Measurements from ENCODE around the gene BRD3.

The BRD3 gene

GRCh38 chr9:133987946-133988665, 79.7 kb downstream of the BRD3 start:
- Histone ChIP-seq H3K9me2 (replicated peaks; ENCODE audit: low read depth, low read length) (no peaks in the 10 kb centered on the region), H3F3A (ENCODE audit: low read depth) (no peaks in the 10 kb centered on the region), H3K9me3 (ENCODE audit: insufficient read depth, low read depth, low read length) (no peaks in the 10 kb centered on the region), H3K4me1 (ENCODE audit: insufficient read depth, low read length, poor library complexity, severe bottlenecking) (peaks cover 28% of the 10 kb centered on the region), H3K9ac (ENCODE audit: low read depth, low read length, poor library complexity, severe bottlenecking) (no peak overlapping the region), H3K36me3 (ENCODE audit: insufficient read depth, low read length) (no peaks in the 10 kb centered on the region), H3K4me3 (ENCODE audit: low read length, poor library complexity, severe bottlenecking) (peak overlapping the region; percentile 12), H3K27me3 (ENCODE audit: insufficient read depth, low read length, poor library complexity, severe bottlenecking) (no peaks in the 10 kb centered on the region), H3K79me2 (ENCODE audit: insufficient read depth, low read length) (peaks cover 65% of the 10 kb centered on the region), H4K20me1 (ENCODE audit: insufficient read depth, low read length, poor library complexity, severe bottlenecking) (peaks cover 7% of the 10 kb centered on the region), H2AFZ (ENCODE audit: low read length) (no peak overlapping the region), H3K4me2 (ENCODE audit: low read depth, low read length, poor library complexity, severe bottlenecking) (peak overlapping the region; percentile 42)
- TF ChIP-seq CTCF (conservative IDR thresholded peaks at IDR 0.05; ENCODE audit: low read length) (no peak), EZH2phosphoT487 (IDR thresholded peaks at IDR 0.05; ENCODE audit: borderline replicate concordance) (no peak)

GRCh38 chr9:133987446-133987788, 80.4 kb downstream of the BRD3 start:
- H3K4me1 ChIP-seq (ENCODE audit: insufficient read depth, low read length, poor library complexity, severe bottlenecking) = peaks cover 24% of the 10 kb centered on the region
- no peaks in the 10 kb centered on the region for H3F3A ChIP-seq (ENCODE audit: low read depth)
- H3K4me2 ChIP-seq (ENCODE audit: low read depth, low read length, poor library complexity, severe bottlenecking) = peak overlapping the region; percentile 42
- H3K27me3 ChIP-seq (ENCODE audit: insufficient read depth, low read length, poor library complexity, severe bottlenecking) = no peaks in the 10 kb centered on the region
- TF ChIP-seq CTCF (conservative IDR thresholded peaks at IDR 0.05; ENCODE audit: low read length) = no peak
- no peak for TF ChIP-seq EZH2phosphoT487 (IDR thresholded peaks at IDR 0.05; ENCODE audit: borderline replicate concordance)
- H2AFZ ChIP-seq (ENCODE audit: low read length) = no peak overlapping the region
- no peak overlapping the region for H3K4me3 ChIP-seq (ENCODE audit: low read length, poor library complexity, severe bottlenecking)
- no peaks in the 10 kb centered on the region for H3K9me2 ChIP-seq (replicated peaks; ENCODE audit: low read depth, low read length)
- peaks cover 7% of the 10 kb centered on the region for H4K20me1 ChIP-seq (ENCODE audit: insufficient read depth, low read length, poor library complexity, severe bottlenecking)
- no peaks in the 10 kb centered on the region for H3K36me3 ChIP-seq (ENCODE audit: insufficient read depth, low read length)
- H3K9me3 ChIP-seq (ENCODE audit: insufficient read depth, low read depth, low read length) = no peaks in the 10 kb centered on the region
- peaks cover 72% of the 10 kb centered on the region for H3K79me2 ChIP-seq (ENCODE audit: insufficient read depth, low read length)
- no peak overlapping the region for H3K9ac ChIP-seq (ENCODE audit: low read depth, low read length, poor library complexity, severe bottlenecking)

GRCh38 chr9:133986774-133987445, 80.9 kb downstream of the BRD3 start:
- Histone ChIP-seq H3K4me1 (ENCODE audit: insufficient read depth, low read length, poor library complexity, severe bottlenecking) (peaks cover 24% of the 10 kb centered on the region), H3K4me3 (ENCODE audit: low read length, poor library complexity, severe bottlenecking) (no peak overlapping the region), H3K36me3 (ENCODE audit: insufficient read depth, low read length) (no peaks in the 10 kb centered on the region), H3K27me3 (ENCODE audit: insufficient read depth, low read length, poor library complexity, severe bottlenecking) (no peaks in the 10 kb centered on the region), H3K9me2 (replicated peaks; ENCODE audit: low read depth, low read length) (no peaks in the 10 kb centered on the region), H3F3A (ENCODE audit: low read depth) (no peaks in the 10 kb centered on the region), H3K9me3 (ENCODE audit: insufficient read depth, low read depth, low read length) (no peaks in the 10 kb centered on the region), H3K79me2 (ENCODE audit: insufficient read depth, low read length) (peaks cover 73% of the 10 kb centered on the region), H2AFZ (ENCODE audit: low read length) (no peak overlapping the region), H3K9ac (ENCODE audit: low read depth, low read length, poor library complexity, severe bottlenecking) (no peak overlapping the region), H4K20me1 (ENCODE audit: insufficient read depth, low read length, poor library complexity, severe bottlenecking) (peaks cover 7% of the 10 kb centered on the region), H3K4me2 (ENCODE audit: low read depth, low read length, poor library complexity, severe bottlenecking) (no peak overlapping the region)
- TF ChIP-seq CTCF (conservative IDR thresholded peaks at IDR 0.05; ENCODE audit: low read length) = no peak
- no peak for TF ChIP-seq EZH2phosphoT487 (IDR thresholded peaks at IDR 0.05; ENCODE audit: borderline replicate concordance)
